HS-27A (cell line): ENCODE measurements around the gene BRD1.
"Not testable (repeated sequence)": the region's sequence is repeated elsewhere in the genome, so short reads cannot be mapped to it uniquely, and the experiment has no call there.

Source experiments
- DNase-seq: peaks from one replicate; pipeline ENCODE4 v3.0.0-alpha.2; 2012; ENCODE audit warnings: low read depth, missing footprints

BRD1 gene

GRCh38 chr22:49853981-49854831 lies 26.5 kb upstream of the BRD1 start:
- DNase-seq: no peak

- peak; percentile 87 for DNase-seq
Observed at GRCh38 chr22:49852898-49853894, 25.5 kb upstream of the BRD1 start, which contains the start of gene ZBED4. TSS of gene ZBED4 (plus strand) at chr22:49853844. CDS start at chr22:49883663, 29,819 bp downstream.

- not testable (repeated sequence) for DNase-seq
Observed at GRCh38 chr22:49852568-49852897, 24.9 kb upstream of the BRD1 start.

- DNase-seq: no peak
Observed at GRCh38 chr22:49850959-49851802, 23.5 kb upstream of the BRD1 start.

- no peak for DNase-seq
Observed at GRCh38 chr22:49850021-49850911, 22.6 kb upstream of the BRD1 start.

- no peak for DNase-seq
Observed at GRCh38 chr22:49849161-49850020, 21.7 kb upstream of the BRD1 start.

GRCh38 chr22:49848690-49849160 lies 21.1 kb upstream of the BRD1 start:
- no peak for DNase-seq

GRCh38 chr22:49847751-49848689 lies 20.3 kb upstream of the BRD1 start:
- no peak for DNase-seq

- no peak for DNase-seq
Observed at GRCh38 chr22:49845666-49846459, 18.2 kb upstream of the BRD1 start.

GRCh38 chr22:49845241-49845640 lies 17.6 kb upstream of the BRD1 start:
- DNase-seq: no peak

GRCh38 chr22:49838771-49839717 lies 11.4 kb upstream of the BRD1 start:
- no peak for DNase-seq

- DNase-seq: no peak
Observed at GRCh38 chr22:49833340-49834007, 5.8 kb upstream of the BRD1 start.

GRCh38 chr22:49829044-49829853 lies 1.6 kb upstream of the BRD1 start:
- no peak for DNase-seq

- no peak for DNase-seq
Observed at GRCh38 chr22:49828599-49828965, 909 bp upstream of the BRD1 start.

GRCh38 chr22:49827271-49827852 lies 311 bp downstream of the BRD1 start:
- no peak for DNase-seq
